Stimulated activated CD4-positive, alpha-beta T cell treated with anti-CD3 and anti-CD28 coated beads, Interleukin-12 subunit alpha, Interleukin-12 subunit beta, amount 100 ng/mL, for 48 hours (primary cell): ENCODE data around the gene HOXA1.

Experiments used
- DNase-seq, 3 donors: peaks; one replicate each; pipeline ENCODE4 v3.0.0-alpha.2; 2020; ENCODE audit warnings: low read depth in 2 of 3, low spot score in 1 of 3

HOXA1 gene

DNA sequence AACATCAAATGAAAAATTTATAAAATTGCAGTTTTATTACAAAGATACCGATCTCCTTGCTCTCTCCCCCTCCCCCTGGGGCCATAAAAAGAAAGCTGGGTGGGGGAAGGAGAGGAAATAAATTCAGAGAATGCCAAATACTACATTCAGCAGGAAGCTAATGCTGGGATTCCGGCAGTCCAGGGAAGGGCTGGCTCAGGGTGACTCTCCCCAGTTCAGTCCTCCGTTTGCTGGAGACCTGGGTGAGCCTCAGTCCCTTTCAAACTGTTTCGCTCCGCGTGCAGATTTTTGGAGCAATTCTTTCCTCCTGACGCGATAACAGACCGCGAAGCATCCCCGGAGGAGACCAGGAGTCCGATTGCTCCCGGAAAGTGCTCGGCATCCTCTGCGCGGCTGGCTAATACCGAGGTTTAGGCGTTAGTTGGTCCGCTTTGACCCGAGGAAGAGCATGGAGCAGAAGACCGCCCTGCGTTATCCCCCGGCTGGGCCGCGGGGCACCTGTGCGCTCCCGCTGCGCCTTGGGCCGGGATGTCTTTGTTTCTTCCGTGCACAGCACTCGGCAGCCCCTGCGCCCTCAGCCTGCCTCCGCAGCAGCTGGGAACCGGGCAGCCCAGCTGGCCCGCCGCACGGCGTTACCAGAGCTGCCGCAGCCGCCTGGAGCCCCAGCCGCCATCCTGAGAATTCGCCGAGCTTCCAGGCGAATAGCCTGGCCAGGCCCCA lies 10.5 kb upstream of the HOXA1 start:
- DNase-seq = no peak

DNA sequence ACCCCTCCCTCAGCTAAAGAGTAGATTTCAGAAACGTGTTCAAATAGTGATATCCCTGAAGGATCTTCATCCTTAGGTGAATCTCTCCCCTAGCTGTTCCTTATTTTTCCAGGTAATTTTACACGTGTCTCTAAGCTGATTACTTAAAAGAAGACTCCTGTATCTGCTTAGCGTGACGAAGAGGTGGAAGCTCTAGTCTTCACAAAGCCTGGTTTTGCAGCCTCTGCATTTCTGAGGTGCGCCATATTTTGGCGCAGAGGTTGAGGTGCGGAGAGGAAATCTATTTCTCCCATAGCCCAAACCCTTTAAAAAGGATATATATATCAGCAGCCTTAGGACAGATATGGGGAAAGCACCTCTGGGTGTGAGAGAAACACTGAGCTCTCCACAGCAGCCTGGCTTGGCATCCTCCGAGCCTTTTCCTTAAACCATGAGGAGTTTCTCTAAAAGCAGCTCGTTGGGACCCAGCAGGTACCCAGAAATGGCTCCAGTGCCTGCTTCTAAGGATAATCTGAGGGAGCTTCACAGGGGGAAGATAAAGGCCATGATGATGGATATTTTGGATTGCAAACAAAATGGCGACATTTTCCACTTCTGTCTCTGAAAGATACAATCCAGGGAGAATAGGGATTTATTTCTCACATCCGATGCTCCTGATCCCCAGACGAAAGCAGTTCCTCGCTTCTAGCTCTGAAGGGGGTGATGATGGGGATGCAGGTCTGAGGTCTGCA lies 9.7 kb upstream of the HOXA1 start:
- no peak for DNase-seq

GRCh38 chr7:27104341-27105058 lies 8.7 kb upstream of the HOXA1 start:
- DNase-seq = no peak

DNA sequence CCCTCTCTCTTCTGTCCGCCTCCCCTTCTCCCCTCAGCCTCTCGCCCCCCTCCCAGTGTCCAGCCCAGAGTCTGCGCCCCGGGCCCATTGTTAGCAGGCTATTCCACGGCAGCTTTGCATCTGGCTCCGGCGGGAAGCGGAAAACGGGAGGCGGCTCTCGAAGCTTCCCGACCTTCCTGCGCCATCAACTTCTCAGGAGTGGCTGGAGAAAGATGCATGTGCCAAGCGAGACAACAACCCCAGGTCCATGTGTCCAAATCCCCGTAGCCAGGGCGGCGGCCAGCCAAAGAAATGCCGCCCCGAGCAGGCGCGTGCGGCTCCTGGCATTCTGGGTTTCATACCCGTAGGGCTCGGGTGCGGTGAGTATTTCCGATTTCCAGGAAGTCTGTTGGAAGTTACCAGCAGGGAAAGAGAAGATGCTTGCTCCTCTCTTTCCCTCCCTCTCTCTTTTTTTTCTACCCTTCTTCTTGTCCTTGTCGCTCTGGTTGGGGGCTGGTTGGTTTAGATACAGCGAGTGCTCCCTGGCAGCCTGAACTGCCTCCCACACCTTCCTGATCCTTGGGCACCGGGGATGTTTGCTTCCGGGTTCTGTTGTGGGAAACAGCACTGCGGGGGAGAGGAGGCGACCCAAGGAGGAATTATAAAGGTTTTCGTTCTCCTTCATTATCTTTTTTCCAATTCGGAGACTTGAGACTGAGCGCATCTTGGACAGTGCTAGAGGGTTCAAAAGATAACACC lies 7.9 kb upstream of the HOXA1 start:
- DNase-seq = no peak

DNA sequence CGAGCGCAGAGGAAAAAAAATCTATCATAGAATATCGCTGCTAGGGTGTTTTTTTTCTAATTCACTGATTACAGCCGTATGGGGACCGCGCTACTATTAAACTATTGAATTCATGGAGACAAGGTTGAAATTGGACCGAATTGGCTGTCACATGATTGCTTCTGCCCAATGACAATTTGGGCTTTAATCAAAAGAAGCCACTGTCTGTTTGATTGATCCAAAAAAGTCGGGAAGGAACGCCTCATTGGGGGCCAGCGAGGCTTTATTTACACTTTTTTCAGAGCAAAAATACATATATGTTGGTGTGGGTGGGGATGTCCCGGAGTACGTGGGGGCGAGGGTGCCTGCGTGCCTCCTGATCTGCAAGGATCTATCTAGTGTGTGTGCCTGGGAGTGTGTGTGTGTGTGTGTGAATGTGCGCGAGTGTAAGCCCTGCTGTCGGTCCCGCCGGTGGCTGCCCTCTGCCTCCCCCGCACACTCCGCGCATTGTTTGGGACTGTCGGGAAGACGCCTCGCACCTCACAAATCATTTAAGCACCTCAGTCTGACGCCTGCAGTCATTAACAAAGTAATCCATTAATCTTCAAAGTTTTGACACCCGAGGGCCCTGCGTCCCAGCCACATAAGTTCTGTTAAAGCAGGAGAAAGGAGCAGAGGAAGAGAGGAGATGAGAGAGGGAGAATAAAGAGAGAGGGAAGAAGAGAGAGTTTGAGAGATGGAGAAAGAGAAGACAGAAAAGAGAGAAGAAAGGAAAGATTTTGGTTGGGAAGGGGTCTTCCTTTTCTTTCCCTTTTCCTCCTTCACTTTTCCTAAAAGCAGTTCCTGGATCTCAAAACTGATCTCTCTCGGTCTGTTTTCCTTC lies 7.0 kb upstream of the HOXA1 start, which contains the start of gene HOXA2:
Gene HOXA2, minus strand, starts transcription at position 103 of the 862 bp plus-strand sequence. CDS start 183 bp downstream, outside the sequence.
- DNase-seq = no peak

DNA sequence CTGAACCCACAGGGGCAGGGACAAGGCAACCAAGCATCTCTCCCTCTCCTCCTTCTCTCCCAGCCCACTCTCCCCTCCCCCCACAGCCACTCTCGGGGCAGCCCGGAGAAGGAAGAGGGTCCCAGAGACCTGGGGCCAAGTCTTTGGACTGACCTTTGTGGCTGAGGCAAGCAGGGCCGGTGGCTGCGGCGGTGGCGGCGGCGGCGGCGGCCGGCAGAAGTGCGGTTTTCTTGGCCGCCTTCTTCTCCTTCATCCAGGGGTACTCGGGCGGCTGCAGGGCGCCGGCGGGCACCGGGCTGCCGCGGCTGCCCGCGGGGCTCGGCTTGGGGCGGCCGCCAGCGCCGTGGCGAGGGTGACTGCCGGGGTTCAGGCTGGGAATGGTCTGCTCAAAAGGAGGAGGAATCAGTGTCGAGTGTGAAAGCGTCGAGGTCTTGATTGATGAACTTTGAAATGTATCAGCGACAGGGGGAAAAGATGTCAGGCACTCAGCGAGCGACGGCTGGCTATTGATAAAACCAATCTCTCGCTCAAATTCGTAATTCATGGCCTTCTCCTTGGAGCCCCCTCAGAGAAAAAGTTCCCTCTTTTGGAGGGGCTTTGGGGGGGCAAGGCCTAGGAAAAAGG lies 6.3 kb upstream of the HOXA1 start:
- DNase-seq = no peak

DNA sequence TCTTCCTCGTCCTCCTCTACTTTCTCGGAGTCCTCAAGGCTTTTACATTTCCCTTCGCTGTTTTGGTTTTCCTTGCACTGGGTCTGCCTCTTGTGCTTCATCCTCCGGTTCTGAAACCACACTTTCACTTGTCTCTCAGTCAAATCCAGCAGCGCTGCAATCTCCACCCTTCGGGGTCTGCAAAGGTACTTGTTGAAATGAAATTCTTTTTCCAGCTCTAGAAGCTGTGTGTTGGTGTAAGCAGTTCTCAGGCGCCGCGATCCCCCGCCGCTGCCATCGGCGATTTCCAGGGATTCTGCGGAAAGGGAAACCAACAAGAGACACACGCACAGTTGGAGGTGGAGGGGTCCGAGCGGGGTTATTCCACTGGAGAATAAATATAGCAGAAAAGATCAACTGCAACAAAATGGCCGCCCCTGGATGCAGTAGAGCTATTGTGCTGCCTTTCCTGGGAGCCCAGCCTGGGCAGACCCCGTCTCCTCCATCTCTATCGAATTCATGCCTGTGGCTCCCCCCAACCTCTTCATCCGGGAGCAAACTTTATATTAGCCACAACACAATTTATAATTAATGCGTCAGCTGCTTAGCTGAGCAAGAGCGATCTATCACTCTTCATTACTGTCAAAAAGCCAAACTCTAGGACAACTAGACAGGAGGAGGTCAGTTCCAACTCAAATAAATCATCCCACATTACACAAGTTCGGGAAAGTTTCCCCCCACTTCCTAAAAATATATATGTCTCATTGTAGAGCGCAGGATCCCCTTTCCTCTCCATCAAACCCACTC lies 5.6 kb upstream of the HOXA1 start:
- DNase-seq = no peak

- no peak for DNase-seq
Measured at GRCh38 chr7:27100694-27101170, 4.9 kb upstream of the HOXA1 start.

DNA sequence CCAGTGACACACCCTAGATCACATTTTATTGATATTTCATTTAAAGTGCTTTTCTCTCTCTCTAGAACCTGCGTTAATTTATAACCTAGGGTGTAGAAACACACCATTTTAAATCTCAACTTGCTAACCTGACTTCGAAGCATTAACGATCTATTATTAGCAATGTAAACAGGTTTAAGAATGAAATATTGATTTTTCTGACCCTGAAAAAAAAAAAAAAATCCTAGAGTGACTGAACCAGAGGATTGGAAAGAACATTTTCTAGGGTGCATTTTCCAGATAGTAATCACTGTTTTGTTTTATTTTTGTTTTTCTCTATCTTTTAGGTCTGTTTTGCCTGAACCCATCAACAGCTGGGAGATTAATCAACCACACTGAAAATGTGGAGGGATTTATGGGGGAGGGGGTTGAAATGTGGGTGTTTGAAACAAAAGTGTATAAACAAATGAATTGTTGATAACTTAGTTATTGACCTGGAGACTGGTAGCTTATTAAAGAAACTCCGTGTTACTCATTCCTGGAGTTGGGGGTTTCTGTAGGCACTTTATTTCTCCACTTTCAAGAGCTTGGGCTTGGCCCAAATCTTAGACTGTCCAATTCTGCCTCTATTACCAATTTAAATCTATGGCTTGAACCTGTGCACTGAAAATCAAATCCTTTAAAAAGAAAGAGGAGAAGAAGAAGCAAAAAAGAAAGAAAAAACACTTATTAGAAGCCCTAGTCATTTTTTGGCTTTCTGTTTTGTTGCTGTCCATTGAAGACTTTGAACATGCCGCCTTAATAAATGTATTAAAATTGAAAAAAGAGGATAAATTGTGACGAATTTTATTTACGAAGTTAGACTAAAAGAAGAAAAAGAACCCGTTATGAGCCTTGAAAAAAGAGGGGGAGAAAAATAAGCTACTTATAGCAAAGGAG lies 3.9 kb upstream of the HOXA1 start:
- DNase-seq = no peak

- DNase-seq = no peak
Measured at GRCh38 chr7:27098578-27099451, 3.0 kb upstream of the HOXA1 start.

DNA sequence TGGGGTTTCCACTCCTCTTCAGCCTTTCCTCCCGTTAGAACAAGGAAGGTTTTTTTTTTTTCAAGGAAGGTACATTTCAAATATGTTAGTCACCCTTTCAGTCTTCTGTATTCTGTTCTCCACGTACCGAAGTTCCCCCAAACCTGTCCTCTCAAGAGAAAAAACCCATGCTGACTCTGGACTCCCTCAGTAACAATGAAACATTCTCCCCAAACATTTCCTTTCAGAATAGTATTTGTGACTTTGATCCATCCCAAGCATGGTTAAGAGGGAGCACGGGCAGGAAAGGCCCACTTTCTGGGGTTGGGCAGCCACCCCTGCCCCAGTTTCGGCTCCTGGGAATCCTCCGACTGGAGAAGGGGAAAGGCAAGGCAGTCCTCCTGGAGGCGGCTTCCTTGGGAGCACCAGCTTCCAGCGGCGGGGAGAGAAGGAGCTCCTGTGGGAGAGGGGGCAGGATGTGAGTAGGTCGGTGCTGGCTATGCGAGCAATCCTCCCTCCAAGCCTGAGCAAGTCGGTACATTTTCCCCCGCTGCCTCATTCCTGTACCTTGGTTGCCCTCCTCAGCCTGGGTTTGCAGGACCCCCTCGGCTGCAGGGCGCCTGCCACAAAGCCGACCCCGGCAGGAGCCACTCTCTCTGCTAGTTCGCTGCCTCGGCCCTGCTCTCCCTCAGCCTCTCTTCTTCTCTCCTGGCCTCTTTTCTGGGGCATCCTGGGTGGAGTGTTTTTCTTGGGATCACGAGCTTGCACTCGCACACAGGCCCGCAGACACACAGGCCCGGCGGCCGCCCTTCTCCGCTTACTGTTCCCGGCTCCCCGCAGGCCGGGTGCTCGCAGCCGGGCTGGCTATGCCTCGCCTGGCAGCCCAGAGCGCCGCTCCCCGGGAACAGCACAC lies 2.1 kb upstream of the HOXA1 start:
- DNase-seq = no peak

DNA sequence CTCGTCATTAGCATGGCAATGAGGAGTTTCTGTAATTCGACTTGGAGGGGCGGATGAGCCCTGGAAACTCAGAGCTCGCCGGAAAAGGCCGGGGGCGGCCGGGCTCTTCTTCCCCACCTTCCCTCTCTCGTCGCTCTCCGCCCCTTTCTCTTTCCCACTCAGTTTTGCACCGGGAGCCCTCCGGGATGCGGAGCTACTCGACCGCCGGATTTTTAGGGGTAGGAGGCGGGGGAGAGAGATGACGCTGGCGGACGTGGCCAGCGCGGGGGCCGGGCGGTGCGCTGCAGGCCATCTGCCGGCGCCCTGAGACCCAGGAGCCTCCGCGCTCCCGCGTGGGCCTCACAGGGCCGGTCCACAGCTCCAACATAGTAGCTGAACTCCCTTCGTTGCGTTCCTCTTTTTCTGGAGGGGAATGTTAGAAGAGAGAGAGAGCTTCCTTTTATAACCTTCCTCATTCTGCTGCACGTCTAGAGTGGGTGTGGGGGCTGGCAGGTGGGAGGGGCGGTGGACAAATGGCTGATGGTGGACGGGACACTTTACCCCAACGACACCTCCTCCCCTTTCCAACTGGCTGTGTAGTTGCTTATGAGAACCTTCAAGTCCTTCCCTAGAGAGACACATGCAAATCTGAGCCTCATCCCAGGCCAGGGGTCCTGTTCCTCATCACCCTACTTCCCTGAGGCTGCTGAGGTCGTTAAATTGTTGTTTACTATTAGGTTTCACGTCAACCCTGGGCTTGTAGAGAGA lies 1.1 kb upstream of the HOXA1 start:
- no peak for DNase-seq

- no peak for DNase-seq
Measured at GRCh38 chr7:27095050-27095896, 527 bp downstream of the HOXA1 start.

- no peak for DNase-seq
Measured at GRCh38 chr7:27094304-27095049, 1.3 kb downstream of the HOXA1 start.
